HepG2 (cell line): ENCODE measurements around the gene PSORS1C1. TPM values are rescaled to one million over a fixed set of nuclear protein-coding genes. Genes with fewer than 3 reads are reported as not detected.

Experiments
- BRF2 ChIP-seq: sonication (generic); formaldehyde crosslinking; IDR thresholded peaks from 2 replicates; pipeline ENCODE4 v1.8.1; 2022; ENCODE audit warnings: mild to moderate bottlenecking, missing genetic modification reagents
- CHD4 ChIP-seq: fragments of 200-600 bp; sonication (generic); IDR thresholded peaks from 2 replicates; pipeline ENCODE4 v1.7.0; 2017; ENCODE audit warnings: mild to moderate bottlenecking, low read length, borderline replicate concordance
- DMTF1 ChIP-seq: sonication (generic); formaldehyde crosslinking; IDR thresholded peaks from 2 replicates; pipeline ENCODE4 v1.4.0; 2020; ENCODE audit warnings: mild to moderate bottlenecking, missing genetic modification reagents
- FOXO1 ChIP-seq: sonication (generic); formaldehyde crosslinking; IDR thresholded peaks from 2 replicates; pipeline ENCODE4 v1.4.0; 2020; ENCODE audit warnings: missing genetic modification reagents
- GTF2F1 ChIP-seq: fragments of 150-350 bp; IDR thresholded peaks from 2 replicates; pipeline ENCODE4 v1.6.1; 2014; ENCODE audit warnings: low read length
- GZF1 ChIP-seq: sonication (generic); formaldehyde crosslinking; IDR thresholded peaks from 2 replicates; pipeline ENCODE4 v1.5.1; 2020; ENCODE audit warnings: mild to moderate bottlenecking, missing genetic modification reagents
- HMGA1 ChIP-seq: sonication (generic); formaldehyde crosslinking; conservative IDR thresholded peaks from 2 replicates; pipeline ENCODE4 v1.4.0; 2020; ENCODE audit warnings: missing genetic modification reagents
- KAT2B ChIP-seq: fragments of 150-350 bp; IDR thresholded peaks from 2 replicates; pipeline ENCODE4 v1.6.1; 2014; ENCODE audit warnings: low read depth, low read length, borderline replicate concordance
- MTA3 ChIP-seq: sonication (generic); formaldehyde crosslinking; IDR thresholded peaks from 2 replicates; pipeline ENCODE4 v1.4.0; 2020; ENCODE audit warnings: missing genetic modification reagents
- MZF1 ChIP-seq: sonication (generic); formaldehyde crosslinking; IDR thresholded peaks from 2 replicates; pipeline ENCODE4 v1.8.1; 2023; ENCODE audit warnings: mild to moderate bottlenecking, missing genetic modification reagents, borderline replicate concordance
- PAWR ChIP-seq: sonication (generic); formaldehyde crosslinking; IDR thresholded peaks from 2 replicates; pipeline ENCODE4 v1.4.0; 2020; ENCODE audit warnings: missing genetic modification reagents, mild to moderate bottlenecking, borderline replicate concordance
- PRPF4 ChIP-seq: fragments of 200-400 bp; formaldehyde crosslinking; IDR thresholded peaks from 2 replicates; pipeline ENCODE4 v1.6.1; 2016; ENCODE audit warnings: low read length, low read depth; ENCODE audit not compliant: poor library complexity, severe bottlenecking
- RARG ChIP-seq: sonication (generic); formaldehyde crosslinking; IDR thresholded peaks from 2 replicates; pipeline ENCODE4 v1.4.0; 2020; ENCODE audit warnings: low read depth, mild to moderate bottlenecking, missing genetic modification reagents
- SETDB1 ChIP-seq: sonication (generic); formaldehyde crosslinking; IDR thresholded peaks from 2 replicates; pipeline ENCODE4 v1.5.1; 2020; ENCODE audit warnings: missing genetic modification reagents, mild to moderate bottlenecking, borderline replicate concordance
- TARDBP ChIP-seq: sonication (generic); formaldehyde crosslinking; IDR thresholded peaks from 2 replicates; pipeline ENCODE4 v1.8.0; 2022; ENCODE audit warnings: mild to moderate bottlenecking, missing genetic modification reagents
- TEAD2 ChIP-seq: sonication (generic); formaldehyde crosslinking; IDR thresholded peaks from 2 replicates; pipeline ENCODE4 v1.9.0; 2021; ENCODE audit warnings: missing genetic modification reagents
- ZBTB21 ChIP-seq: sonication (generic); formaldehyde crosslinking; IDR thresholded peaks from 2 replicates; pipeline ENCODE4 v1.4.0; 2020; ENCODE audit warnings: missing genetic modification reagents
- ZNF160 ChIP-seq: sonication (generic); formaldehyde crosslinking; IDR thresholded peaks from 2 replicates; pipeline ENCODE4 v1.8.0; 2022; ENCODE audit warnings: mild to moderate bottlenecking, inconsistent platforms, missing genetic modification reagents
- ZNF281 ChIP-seq: sonication (generic); formaldehyde crosslinking; IDR thresholded peaks from 2 replicates; pipeline ENCODE4 v1.4.0; 2020; ENCODE audit warnings: missing genetic modification reagents, borderline replicate concordance
- ZNF33A ChIP-seq: sonication (generic); formaldehyde crosslinking; IDR thresholded peaks from 2 replicates; pipeline ENCODE4 v1.5.1; 2020; ENCODE audit warnings: missing genetic modification reagents, mild to moderate bottlenecking, moderate library complexity, borderline replicate concordance
- ZNF382 ChIP-seq: sonication (generic); formaldehyde crosslinking; IDR thresholded peaks from 2 replicates; pipeline ENCODE4 v1.5.0; 2020; ENCODE audit warnings: missing genetic modification reagents, mild to moderate bottlenecking, borderline replicate concordance
- ZNF562 ChIP-seq: sonication (generic); formaldehyde crosslinking; IDR thresholded peaks from 2 replicates; pipeline ENCODE4 v1.8.0; 2022; ENCODE audit warnings: missing genetic modification reagents, borderline replicate concordance
- ZNF563 ChIP-seq: sonication (generic); formaldehyde crosslinking; IDR thresholded peaks from 2 replicates; pipeline ENCODE4 v1.8.0; 2022; ENCODE audit warnings: mild to moderate bottlenecking, moderate library complexity, missing genetic modification reagents
- ZNF567 ChIP-seq: sonication (generic); formaldehyde crosslinking; IDR thresholded peaks from 2 replicates; pipeline ENCODE4 v1.8.1; 2023; ENCODE audit warnings: mild to moderate bottlenecking, missing genetic modification reagents, borderline replicate concordance
- ZSCAN31 ChIP-seq: sonication (generic); formaldehyde crosslinking; IDR thresholded peaks from 2 replicates; pipeline ENCODE4 v1.5.0; 2020; ENCODE audit warnings: low read depth, mild to moderate bottlenecking, missing genetic modification reagents
- polyA plus RNA-seq, 8 experiments: library from polyadenylated mRNA; depleted of rRNA in 3 of 8; stranded (reverse) in 7 of 8; unstranded in 1 of 8; fragments of >200 nt; fragmentation: Illumina TruSeq in 4 of 8; extraction: Trizol in 4 of 8; gene quantifications; 2 replicates each; pipeline versions ENCODE4 v1.2.1 to v1.2.3, GENCODE V29; 2011 to 2016; ENCODE audit warnings: low read depth in 4 of 8, missing spikeins in 1 of 8, mixed read lengths in 1 of 8; ENCODE audit not compliant: insufficient read depth in 1 of 8
- total RNA-seq, 5 experiments: library from RNA; depleted of rRNA; stranded (reverse); fragments of >200 nt; fragmentation: Illumina TruSeq; extraction: Trizol; gene quantifications; 2 replicates each; pipeline ENCODE4 v1.2.3, GENCODE V29; 2016; ENCODE audit warnings: low read depth in 1 of 5

The PSORS1C1 gene
- total and polyA plus RNA-seq, 2 of the 13 experiments (the other 11 are each of a cell fraction or from before 2014, with no cell fraction given) = 0.01 to 0.02 TPM

GRCh38 chr6:31186052-31186734 lies 71.6 kb downstream of the PSORS1C1 start (continued):
- no peak for TF ChIP-seq ZBTB21 (CRISPR knock-in tag)
- TF ChIP-seq CHD4 = no peak
- 0 out of 2 replicates have a peak, but pooled peaks have one; percentile 42 for TF ChIP-seq GZF1
- no peak for TF ChIP-seq ZNF382
- TF ChIP-seq ZNF563 = peak; percentile 51; the same call in 1 of the 2 replicates
- 0 out of 2 replicates have a peak, but pooled peaks have one; percentile 16 for TF ChIP-seq ZNF281 (CRISPR knock-in tag)
- TF ChIP-seq ZNF33A (CRISPR knock-in tag) = no peak
- peak; percentile 84; the same call in 1 of the 2 replicates for TF ChIP-seq MZF1 (CRISPR knock-in tag)
- 0 out of 2 replicates have a peak, but pooled peaks have one; percentile 64 for TF ChIP-seq ZNF160 (CRISPR knock-in tag)
- TF ChIP-seq TARDBP (CRISPR knock-in tag) = peak; percentile 63
- TF ChIP-seq BRF2 (CRISPR knock-in tag) = peak; percentile 88; the same call in 1 of the 2 replicates
- TF ChIP-seq HMGA1 = no peak
- TF ChIP-seq KAT2B = no peak
- TF ChIP-seq PAWR = no peak
- no peak for TF ChIP-seq ZNF562 (CRISPR knock-in tag)
- TF ChIP-seq PRPF4 = no peak
- no peak for TF ChIP-seq ZSCAN31 (CRISPR knock-in tag)
- no peak for TF ChIP-seq RARG (CRISPR knock-in tag)
- TF ChIP-seq DMTF1 = no peak
- TF ChIP-seq SETDB1 (CRISPR knock-in tag) = no peak
- no peak for TF ChIP-seq TEAD2
- no peak for TF ChIP-seq MTA3 (CRISPR knock-in tag)
- peak; percentile 16; the same call in 1 of the 2 replicates for TF ChIP-seq ZNF567 (CRISPR knock-in tag)
- TF ChIP-seq FOXO1 (CRISPR knock-in tag) = no peak; the same call in 1 of the 2 replicates
- no peak for TF ChIP-seq GTF2F1
